Loucy (cell line): ENCODE measurements around the gene POLA1.

Experiments
- H2AFZ ChIP-seq: fragments of 200-600 bp; sonication (generic); 2 replicates; pipeline ENCODE4 v1.6.0; 2016; ENCODE audit warnings: antibody characterized with exemption, mild to moderate bottlenecking, low read length, moderate library complexity
- H3F3A ChIP-seq: fragments of 200-600 bp; 2 replicates; pipeline ENCODE4 v1.6.0; 2016; ENCODE audit warnings: antibody characterized with exemption, low read depth, mild to moderate bottlenecking
- H3K27me3 ChIP-seq: fragments of 200-600 bp; sonication (generic); 2 replicates; pipeline ENCODE4 v1.6.1; 2014; ENCODE audit warnings: low read length, mild to moderate bottlenecking; ENCODE audit not compliant: insufficient read depth, poor library complexity, severe bottlenecking
- H3K36me3 ChIP-seq: fragments of 200-600 bp; sonication (generic); 2 replicates; pipeline ENCODE4 v1.6.1; 2016; ENCODE audit warnings: low read length; ENCODE audit not compliant: insufficient read depth
- H3K4me1 ChIP-seq: fragments of 200-600 bp; sonication (generic); 2 replicates; pipeline ENCODE4 v1.5.1; 2014; ENCODE audit warnings: low read length, mild to moderate bottlenecking; ENCODE audit not compliant: insufficient read depth, poor library complexity, severe bottlenecking
- H3K4me2 ChIP-seq: fragments of 200-600 bp; sonication (generic); 2 replicates; pipeline ENCODE4 v1.6.0; 2014; ENCODE audit warnings: antibody characterized with exemption, low read length, low read depth, mild to moderate bottlenecking; ENCODE audit not compliant: poor library complexity, severe bottlenecking
- H3K4me3 ChIP-seq: fragments of 200-600 bp; sonication (generic); 2 replicates; pipeline ENCODE4 v1.5.1; 2014; ENCODE audit warnings: low read length, mild to moderate bottlenecking, mixed read lengths; ENCODE audit not compliant: poor library complexity, severe bottlenecking
- H3K79me2 ChIP-seq: fragments of 200-600 bp; sonication (generic); 2 replicates; pipeline ENCODE4 v1.6.1; 2014; ENCODE audit warnings: low read length; ENCODE audit not compliant: insufficient read depth
- H3K9ac ChIP-seq: fragments of 200-600 bp; sonication (generic); 2 replicates; pipeline ENCODE4 v1.6.0; 2014; ENCODE audit warnings: mild to moderate bottlenecking, low read depth, low read length, moderate library complexity; ENCODE audit not compliant: poor library complexity, severe bottlenecking
- H3K9me2 ChIP-seq: fragments of 200-600 bp; sonication (generic); replicated peaks from 2 replicates; pipeline ENCODE4 v1.6.1; 2016; ENCODE audit warnings: low read depth, low read length, mixed read lengths
- H3K9me3 ChIP-seq: fragments of 200-600 bp; sonication (generic); 2 replicates; pipeline ENCODE4 v1.6.1; 2014; ENCODE audit warnings: mild to moderate bottlenecking, antibody characterized with exemption, low read length, low read depth; ENCODE audit not compliant: insufficient read depth
- H4K20me1 ChIP-seq: fragments of 200-600 bp; sonication (generic); 2 replicates; pipeline ENCODE4 v1.6.0; 2014; ENCODE audit warnings: antibody characterized with exemption, low read length, mild to moderate bottlenecking; ENCODE audit not compliant: insufficient read depth, poor library complexity, severe bottlenecking
- EZH2phosphoT487 ChIP-seq: fragments of 200-600 bp; IDR thresholded peaks from 2 replicates; pipeline ENCODE4 v1.6.1; 2018; ENCODE audit warnings: antibody characterized with exemption, mild to moderate bottlenecking, moderate library complexity, borderline replicate concordance
- TF ChIP-seq, protein P1 (sequence below): fragments of 200-600 bp; sonication (generic); conservative IDR thresholded peaks from 2 replicates; pipeline ENCODE4 v1.5.1; 2014; ENCODE audit warnings: mild to moderate bottlenecking, antibody characterized with exemption, low read length

Gene POLA1

DNA sequence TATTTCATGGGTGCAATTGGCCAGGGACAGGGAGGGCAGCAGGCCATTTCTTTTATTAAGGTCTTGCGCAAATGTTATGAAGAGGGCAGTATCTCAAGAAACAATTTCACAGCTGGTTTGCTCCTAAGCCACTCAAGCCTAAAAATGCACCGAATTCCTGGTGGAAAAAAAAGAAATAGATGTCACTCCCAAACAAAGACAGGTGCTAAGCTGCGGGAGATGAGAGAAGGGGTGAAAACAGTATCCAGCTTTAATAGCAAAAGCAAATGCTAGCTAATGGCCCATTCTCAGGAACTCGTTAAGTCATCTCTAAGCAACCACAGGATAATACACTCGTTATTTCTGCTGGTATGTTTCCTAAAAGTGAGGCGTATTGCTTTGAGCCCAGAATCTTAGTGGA lies 205.7 kb downstream of the POLA1 start:
- H3K27me3 ChIP-seq, result no peaks in the 10 kb centered on the region
- no peaks in the 10 kb centered on the region for H3F3A ChIP-seq
- H2AFZ ChIP-seq, result no peak overlapping the region
- no peak overlapping the region for H3K9ac ChIP-seq
- H3K4me3 ChIP-seq, result no peak overlapping the region
- no peaks in the 10 kb centered on the region for H3K4me1 ChIP-seq
- H3K9me2 ChIP-seq, result no peaks in the 10 kb centered on the region
- no peaks in the 10 kb centered on the region for H4K20me1 ChIP-seq
- no peaks in the 10 kb centered on the region for H3K79me2 ChIP-seq
- TF ChIP-seq EZH2phosphoT487, result no peak
- TF ChIP-seq, protein P1, sequence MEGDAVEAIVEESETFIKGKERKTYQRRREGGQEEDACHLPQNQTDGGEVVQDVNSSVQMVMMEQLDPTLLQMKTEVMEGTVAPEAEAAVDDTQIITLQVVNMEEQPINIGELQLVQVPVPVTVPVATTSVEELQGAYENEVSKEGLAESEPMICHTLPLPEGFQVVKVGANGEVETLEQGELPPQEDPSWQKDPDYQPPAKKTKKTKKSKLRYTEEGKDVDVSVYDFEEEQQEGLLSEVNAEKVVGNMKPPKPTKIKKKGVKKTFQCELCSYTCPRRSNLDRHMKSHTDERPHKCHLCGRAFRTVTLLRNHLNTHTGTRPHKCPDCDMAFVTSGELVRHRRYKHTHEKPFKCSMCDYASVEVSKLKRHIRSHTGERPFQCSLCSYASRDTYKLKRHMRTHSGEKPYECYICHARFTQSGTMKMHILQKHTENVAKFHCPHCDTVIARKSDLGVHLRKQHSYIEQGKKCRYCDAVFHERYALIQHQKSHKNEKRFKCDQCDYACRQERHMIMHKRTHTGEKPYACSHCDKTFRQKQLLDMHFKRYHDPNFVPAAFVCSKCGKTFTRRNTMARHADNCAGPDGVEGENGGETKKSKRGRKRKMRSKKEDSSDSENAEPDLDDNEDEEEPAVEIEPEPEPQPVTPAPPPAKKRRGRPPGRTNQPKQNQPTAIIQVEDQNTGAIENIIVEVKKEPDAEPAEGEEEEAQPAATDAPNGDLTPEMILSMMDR, result no peak
- no peaks in the 10 kb centered on the region for H3K9me3 ChIP-seq
- H3K4me2 ChIP-seq, result no peak overlapping the region
- H3K36me3 ChIP-seq, result peaks cover 11% of the 10 kb centered on the region; the same call in 1 of the 2 replicates

DNA sequence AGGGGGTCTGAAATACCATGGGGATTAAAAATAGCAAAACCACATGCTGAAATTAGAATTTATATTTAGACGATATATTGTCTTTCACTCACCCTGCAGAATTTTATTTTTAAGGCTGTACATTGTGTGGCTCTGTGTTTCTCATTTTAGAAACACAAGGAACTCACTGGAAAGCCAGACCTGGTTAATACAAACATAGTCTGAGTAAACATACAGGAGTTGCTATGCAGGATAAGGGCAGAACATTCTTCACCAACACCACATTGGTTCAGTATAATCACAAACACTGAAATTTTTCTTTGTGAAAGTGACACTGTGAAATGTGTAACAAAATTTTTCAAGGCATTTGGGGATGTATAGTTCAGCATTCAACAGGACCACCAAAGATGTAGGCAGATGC lies 206.5 kb downstream of the POLA1 start:
- Histone ChIP-seq H3K4me3 (no peak overlapping the region), H3K36me3 (peaks cover 11% of the 10 kb centered on the region; the same call in 1 of the 2 replicates), H4K20me1 (no peaks in the 10 kb centered on the region), H3K9me2 (no peaks in the 10 kb centered on the region), H3F3A (no peaks in the 10 kb centered on the region), H3K79me2 (no peaks in the 10 kb centered on the region), H3K9ac (no peak overlapping the region), H3K9me3 (no peaks in the 10 kb centered on the region), H3K4me1 (no peaks in the 10 kb centered on the region), H3K27me3 (no peaks in the 10 kb centered on the region), H2AFZ (no peak overlapping the region), H3K4me2 (no peak overlapping the region)
- no peak for TF ChIP-seq EZH2phosphoT487
- TF ChIP-seq, protein P1, result no peak

DNA sequence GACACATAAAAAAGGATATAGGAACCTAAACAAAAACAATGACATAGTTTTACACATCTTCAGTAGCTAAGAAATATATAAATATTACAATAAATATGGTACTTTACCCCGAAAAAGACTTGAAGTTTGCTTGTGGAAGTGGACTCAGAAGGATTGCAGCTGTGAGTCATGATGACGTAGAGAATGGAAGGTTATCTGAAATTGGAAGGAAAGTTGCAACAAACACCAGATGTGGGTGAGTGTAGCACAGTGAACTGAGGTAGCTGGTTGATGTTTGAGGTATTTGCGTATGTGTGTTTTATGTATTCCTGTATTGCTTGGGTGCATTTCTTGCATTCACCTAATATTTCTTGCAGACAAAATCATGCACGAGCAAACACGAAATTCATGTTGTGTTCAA lies 209.1 kb downstream of the POLA1 start:
- H2AFZ ChIP-seq, result no peak overlapping the region
- no peaks in the 10 kb centered on the region for H3K4me1 ChIP-seq
- TF ChIP-seq, protein P1, result no peak
- no peak for TF ChIP-seq EZH2phosphoT487
- H3K9me3 ChIP-seq, result no peaks in the 10 kb centered on the region
- H3K4me3 ChIP-seq, result no peak overlapping the region
- no peaks in the 10 kb centered on the region for H3K27me3 ChIP-seq
- H3K9ac ChIP-seq, result no peak overlapping the region
- H4K20me1 ChIP-seq, result no peaks in the 10 kb centered on the region
- H3K9me2 ChIP-seq, result no peaks in the 10 kb centered on the region
- no peaks in the 10 kb centered on the region for H3F3A ChIP-seq
- no peaks in the 10 kb centered on the region for H3K79me2 ChIP-seq
- no peak overlapping the region for H3K4me2 ChIP-seq
- H3K36me3 ChIP-seq, result peaks cover 7% of the 10 kb centered on the region; the same call in 1 of the 2 replicates
